Neural progenitor cell (in vitro differentiated cells): ENCODE results near the gene SERTM1. TPM values are rescaled to one million over a fixed set of nuclear protein-coding genes. Genes with fewer than 3 reads are reported as not detected.

Experiments
- DNase-seq: peaks from one replicate; pipeline ENCODE4 v3.0.0-alpha.2; 2016; ENCODE audit warnings: low spot score
- H2AFZ ChIP-seq: fragments of 200-600 bp; sonication (generic); replicated peaks from 2 replicates; pipeline ENCODE4 v1.6.1; 2016; ENCODE audit warnings: antibody characterized with exemption
- H3F3A ChIP-seq: fragments of 200-600 bp; sonication (generic); 2 replicates; pipeline ENCODE4 v1.6.1; 2016; ENCODE audit warnings: antibody characterized with exemption, low read depth
- H3K27ac ChIP-seq: fragments of 200-600 bp; sonication (generic); 2 replicates; pipeline ENCODE4 v1.5.1; 2016; ENCODE audit warnings: mild to moderate bottlenecking
- H3K27me3 ChIP-seq: fragments of 200-600 bp; sonication (generic); 2 replicates; pipeline ENCODE4 v1.6.1; 2016; ENCODE audit warnings: mild to moderate bottlenecking, moderate library complexity
- H3K36me3 ChIP-seq: fragments of 200-600 bp; sonication (generic); 2 replicates; pipeline ENCODE4 v1.5.1; 2016
- H3K4me1 ChIP-seq: fragments of 200-600 bp; sonication (generic); 2 replicates; pipeline ENCODE4 v1.6.1; 2016; ENCODE audit warnings: mixed run types
- H3K4me2 ChIP-seq: fragments of 200-600 bp; sonication (generic); 2 replicates; pipeline ENCODE4 v1.6.1; 2016
- H3K4me3 ChIP-seq: fragments of 200-600 bp; sonication (generic); 2 replicates; pipeline ENCODE4 v1.5.1; 2016
- H3K79me2 ChIP-seq: fragments of 200-600 bp; sonication (generic); 2 replicates; pipeline ENCODE4 v1.6.1; 2016; ENCODE audit warnings: low read depth
- H3K9ac ChIP-seq: fragments of 200-600 bp; sonication (generic); 2 replicates; pipeline ENCODE4 v1.6.1; 2016
- H3K9me3 ChIP-seq: fragments of 200-600 bp; sonication (generic); 2 replicates; pipeline ENCODE4 v1.5.1; 2016; ENCODE audit warnings: low read depth
- H4K20me1 ChIP-seq: fragments of 200-600 bp; sonication (generic); 2 replicates; pipeline ENCODE4 v1.6.1; 2016; ENCODE audit warnings: low read depth
- H3K27ac Mint-ChIP-seq: 3 replicates; pipeline ENCODE4 v1.8.0; 2021; ENCODE audit warnings: mixed read lengths
- H3K27me3 Mint-ChIP-seq: 2 replicates; pipeline ENCODE4 v1.8.0; 2022; ENCODE audit warnings: low read depth, mild to moderate bottlenecking, inconsistent platforms, moderate library complexity, mixed read lengths; ENCODE audit not compliant: insufficient read depth
- H3K36me3 Mint-ChIP-seq: 3 replicates; pipeline ENCODE4 v1.8.0; 2021; ENCODE audit warnings: mixed read lengths
- H3K4me1 Mint-ChIP-seq: 3 replicates; pipeline ENCODE4 v1.8.0; 2021; ENCODE audit warnings: mixed read lengths
- H3K4me3 Mint-ChIP-seq: 3 replicates; pipeline ENCODE4 v1.8.0; 2021; ENCODE audit warnings: mild to moderate bottlenecking, moderate library complexity, mixed read lengths
- H3K9me3 Mint-ChIP-seq: 3 replicates; pipeline ENCODE4 v1.8.0; 2020; ENCODE audit warnings: mixed read lengths
- EZH2 ChIP-seq: fragments of 200-600 bp; sonication (generic); IDR thresholded peaks from 2 replicates; pipeline ENCODE4 v1.6.1; 2017; ENCODE audit warnings: antibody characterized with exemption, mild to moderate bottlenecking, moderate library complexity
- EZH2phosphoT487 ChIP-seq: fragments of 200-600 bp; sonication (generic); IDR thresholded peaks from 2 replicates; pipeline ENCODE4 v1.6.1; 2017; ENCODE audit warnings: antibody characterized with exemption
- total RNA-seq: library from RNA; depleted of rRNA; stranded (reverse); fragments of >200 nt; gene quantifications from 2 replicates; pipeline ENCODE4 v1.2.3, GENCODE V29; 2015; ENCODE audit warnings: low replicate concordance
- TF ChIP-seq, protein P1 (sequence below): fragments of 200-600 bp; sonication (generic); IDR thresholded peaks from 2 replicates; pipeline ENCODE4 v1.5.1; 2017; ENCODE audit warnings: antibody characterized with exemption, mild to moderate bottlenecking

The SERTM1 gene
- total RNA-seq, 1 donor from 2014 or later, result not detected

GRCh38 chr13:36665630-36666029, 8.2 kb upstream of the SERTM1 start:
- H3K27me3 Mint-ChIP-seq, result peaks cover 2% of the 10 kb centered on the region
- TF ChIP-seq EZH2phosphoT487 (no peak), EZH2 (no peak)
- TF ChIP-seq, protein P1, sequence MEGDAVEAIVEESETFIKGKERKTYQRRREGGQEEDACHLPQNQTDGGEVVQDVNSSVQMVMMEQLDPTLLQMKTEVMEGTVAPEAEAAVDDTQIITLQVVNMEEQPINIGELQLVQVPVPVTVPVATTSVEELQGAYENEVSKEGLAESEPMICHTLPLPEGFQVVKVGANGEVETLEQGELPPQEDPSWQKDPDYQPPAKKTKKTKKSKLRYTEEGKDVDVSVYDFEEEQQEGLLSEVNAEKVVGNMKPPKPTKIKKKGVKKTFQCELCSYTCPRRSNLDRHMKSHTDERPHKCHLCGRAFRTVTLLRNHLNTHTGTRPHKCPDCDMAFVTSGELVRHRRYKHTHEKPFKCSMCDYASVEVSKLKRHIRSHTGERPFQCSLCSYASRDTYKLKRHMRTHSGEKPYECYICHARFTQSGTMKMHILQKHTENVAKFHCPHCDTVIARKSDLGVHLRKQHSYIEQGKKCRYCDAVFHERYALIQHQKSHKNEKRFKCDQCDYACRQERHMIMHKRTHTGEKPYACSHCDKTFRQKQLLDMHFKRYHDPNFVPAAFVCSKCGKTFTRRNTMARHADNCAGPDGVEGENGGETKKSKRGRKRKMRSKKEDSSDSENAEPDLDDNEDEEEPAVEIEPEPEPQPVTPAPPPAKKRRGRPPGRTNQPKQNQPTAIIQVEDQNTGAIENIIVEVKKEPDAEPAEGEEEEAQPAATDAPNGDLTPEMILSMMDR, result no peak
- Histone ChIP-seq H3K4me2 (no peak overlapping the region), H2AFZ (no peak overlapping the region), H3K4me3 (no peak overlapping the region), H3K27me3 (no peaks in the 10 kb centered on the region), H4K20me1 (no peaks in the 10 kb centered on the region), H3K79me2 (no peaks in the 10 kb centered on the region), H3K9me3 (no peaks in the 10 kb centered on the region), H3K36me3 (no peaks in the 10 kb centered on the region), H3K9ac (no peak overlapping the region), H3K27ac (no peak overlapping the region), H3K4me1 (no peaks in the 10 kb centered on the region), H3F3A (no peaks in the 10 kb centered on the region)
- H3K27ac Mint-ChIP-seq, result no peak overlapping the region
- no peaks in the 10 kb centered on the region for H3K36me3 Mint-ChIP-seq
- H3K4me1 Mint-ChIP-seq, result no peaks in the 10 kb centered on the region
- H3K9me3 Mint-ChIP-seq, result no peaks in the 10 kb centered on the region
- H3K4me3 Mint-ChIP-seq, result no peak overlapping the region
- DNase-seq, result no peak

- H3K4me2 ChIP-seq, result no peak overlapping the region
- TF ChIP-seq, protein P1, result no peak
- no peak for TF ChIP-seq EZH2
- TF ChIP-seq EZH2phosphoT487, result no peak
- H3K36me3 Mint-ChIP-seq, result no peaks in the 10 kb centered on the region
- H3K27me3 Mint-ChIP-seq, result peaks cover 2% of the 10 kb centered on the region
- H4K20me1 ChIP-seq, result no peaks in the 10 kb centered on the region
- DNase-seq, result no peak
- no peak overlapping the region for H3K4me3 ChIP-seq
- peaks cover 7% of the 10 kb centered on the region for H3K27me3 ChIP-seq
- H2AFZ ChIP-seq, result no peak overlapping the region
- H3K9me3 Mint-ChIP-seq, result no peaks in the 10 kb centered on the region
- H3K79me2 ChIP-seq, result no peaks in the 10 kb centered on the region
- no peak overlapping the region for H3K27ac ChIP-seq
- no peak overlapping the region for H3K4me3 Mint-ChIP-seq
- no peak overlapping the region for H3K27ac Mint-ChIP-seq
- no peaks in the 10 kb centered on the region for H3K36me3 ChIP-seq
- H3F3A ChIP-seq, result no peaks in the 10 kb centered on the region
- no peaks in the 10 kb centered on the region for H3K9me3 ChIP-seq
- no peaks in the 10 kb centered on the region for H3K4me1 ChIP-seq
- no peaks in the 10 kb centered on the region for H3K4me1 Mint-ChIP-seq
- H3K9ac ChIP-seq, result no peak overlapping the region
Observed at GRCh38 chr13:36666477-36667229, 7.2 kb upstream of the SERTM1 start.

- Histone ChIP-seq H3K4me3 (no peak overlapping the region), H3K36me3 (no peaks in the 10 kb centered on the region), H3K4me2 (no peak overlapping the region), H3K27me3 (peaks cover 24% of the 10 kb centered on the region), H3K9ac (no peak overlapping the region), H3K4me1 (peaks cover under 1% of the 10 kb centered on the region), H2AFZ (no peak overlapping the region), H3K79me2 (no peaks in the 10 kb centered on the region), H3K9me3 (no peaks in the 10 kb centered on the region), H3F3A (no peaks in the 10 kb centered on the region), H3K27ac (no peak overlapping the region), H4K20me1 (no peaks in the 10 kb centered on the region)
- H3K27me3 Mint-ChIP-seq, result peaks cover 4% of the 10 kb centered on the region
- H3K27ac Mint-ChIP-seq, result no peak overlapping the region
- TF ChIP-seq, protein P1, result no peak
- TF ChIP-seq EZH2phosphoT487, result no peak
- TF ChIP-seq EZH2, result no peak
- H3K36me3 Mint-ChIP-seq, result peaks cover 1% of the 10 kb centered on the region
- DNase-seq, result no peak
- H3K4me1 Mint-ChIP-seq, result peaks cover 5% of the 10 kb centered on the region
- no peak overlapping the region for H3K4me3 Mint-ChIP-seq
- H3K9me3 Mint-ChIP-seq, result no peaks in the 10 kb centered on the region
Observed at GRCh38 chr13:36668316-36668715, 5.5 kb upstream of the SERTM1 start.
